Stimulated activated CD8-positive, alpha-beta memory T cell treated with anti-CD3 and anti-CD28 coated beads, Interleukin-15, amount 100 ng/mL, for 48 hours (primary cell): ENCODE data around the gene CSTPP1.
"Not testable (repeated sequence)": the region's sequence is repeated elsewhere in the genome, so short reads cannot be mapped to it uniquely, and the experiment has no call there.

Experiments
- DNase-seq, 2 donors: peaks; one replicate each; pipeline ENCODE4 v3.0.0-alpha.2; 2020; ENCODE audit warnings: low read depth in 2 of 2

Gene CSTPP1

GRCh38 chr11:47099214-47099917 is 162.8 kb downstream of the CSTPP1 start:
- DNase-seq = no peak

DNA sequence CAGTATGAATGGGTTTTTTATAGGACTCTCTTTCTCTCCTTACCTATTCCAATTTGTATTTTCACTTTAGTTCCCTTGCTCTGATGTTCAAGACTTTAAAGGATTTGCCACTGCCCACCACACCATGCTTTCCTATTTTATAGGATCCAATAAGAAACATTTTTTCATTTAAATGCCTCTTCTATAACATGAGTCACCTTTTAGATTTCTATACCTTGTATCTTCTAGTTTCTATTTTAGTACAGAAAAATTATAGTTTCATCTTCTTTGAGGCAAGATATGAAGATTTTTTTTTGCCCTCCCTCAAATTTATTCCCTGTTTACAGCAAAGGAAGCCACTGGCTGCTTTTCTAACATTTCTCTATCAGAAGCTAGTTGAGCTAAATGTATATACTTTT is 163.4 kb downstream of the CSTPP1 start:
- DNase-seq = no peak

- no peak for DNase-seq
These were observed 164.8 kb downstream of the CSTPP1 start for GRCh38 chr11:47101406-47101805.

- no peak for DNase-seq
These were observed 167.8 kb downstream of the CSTPP1 start for GRCh38 chr11:47104261-47104950.

- no peak for DNase-seq
These were observed 169.0 kb downstream of the CSTPP1 start for GRCh38 chr11:47105541-47105940.

GRCh38 chr11:47105974-47106373 is 169.4 kb downstream of the CSTPP1 start:
- DNase-seq = no peak

GRCh38 chr11:47106798-47107411 is 170.3 kb downstream of the CSTPP1 start:
- DNase-seq = no peak

GRCh38 chr11:47107744-47108143 is 171.2 kb downstream of the CSTPP1 start:
- DNase-seq = no peak

DNA sequence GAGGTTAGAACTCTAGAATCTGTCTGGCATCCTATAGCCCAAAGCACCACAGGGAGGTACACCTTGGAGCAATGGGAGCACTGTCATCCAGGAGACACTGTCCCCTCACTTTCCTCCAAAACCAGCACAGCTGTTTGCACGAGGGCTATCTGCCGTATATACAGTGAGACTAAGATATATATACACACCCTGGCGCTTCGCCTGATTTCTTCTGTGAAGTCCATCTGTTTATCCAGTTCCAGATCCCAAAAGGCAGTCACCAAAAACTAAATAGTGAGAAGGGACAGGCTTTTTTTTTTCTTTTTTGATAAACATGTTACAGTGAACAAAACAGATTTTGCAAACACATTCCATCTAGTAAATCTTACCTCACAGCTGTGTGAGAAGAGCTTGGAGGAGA is 171.7 kb downstream of the CSTPP1 start:
- no peak for DNase-seq

GRCh38 chr11:47109051-47109726 is 172.6 kb downstream of the CSTPP1 start:
- no peak for DNase-seq

DNA sequence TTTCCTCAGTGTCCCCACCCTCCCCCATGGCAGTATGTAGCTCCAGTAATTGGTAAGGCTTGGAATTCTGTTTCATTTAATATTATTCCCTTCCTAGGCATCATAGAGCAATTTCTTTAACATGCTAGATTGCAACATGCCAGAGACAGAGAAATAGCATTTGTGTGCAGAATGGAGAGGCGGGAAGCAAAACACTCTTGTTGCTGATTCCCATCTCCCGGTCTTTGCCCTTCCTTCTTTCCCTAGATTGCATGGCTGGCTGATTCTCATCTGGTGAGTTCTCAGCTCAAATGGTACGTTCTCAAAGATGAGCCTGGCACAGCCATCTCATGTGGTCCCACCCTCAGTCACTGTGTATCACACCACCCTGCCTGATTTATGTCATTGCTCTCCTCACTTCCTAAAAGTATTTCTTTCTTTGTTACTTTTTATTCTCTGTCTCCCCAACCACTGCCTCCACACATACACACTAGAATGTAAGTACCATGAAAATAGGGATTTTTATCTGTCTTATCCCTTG is 173.2 kb downstream of the CSTPP1 start:
- DNase-seq = no peak

DNA sequence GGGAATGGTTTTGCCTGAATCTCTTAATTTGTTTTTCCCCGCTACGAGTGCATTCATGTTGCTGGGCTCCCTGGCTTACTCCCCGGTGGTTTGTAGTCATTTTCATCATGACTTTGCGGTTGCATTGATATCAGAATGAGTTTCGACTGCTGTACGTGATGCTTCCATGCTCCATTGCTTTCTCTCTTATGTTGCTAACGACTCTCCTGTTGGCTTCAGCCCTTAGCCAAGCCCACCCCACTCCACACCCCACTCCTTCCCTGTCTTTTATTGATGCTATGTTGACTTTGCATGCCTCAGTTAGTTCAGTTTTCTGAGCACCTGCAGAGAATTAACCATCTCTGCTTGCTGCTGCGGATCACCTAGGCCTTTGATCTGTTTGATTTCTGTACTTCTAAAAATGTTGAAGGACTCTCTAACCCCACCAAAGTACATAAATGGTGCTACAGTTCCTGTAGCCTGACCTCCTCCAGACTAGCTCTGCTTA is 174.8 kb downstream of the CSTPP1 start:
- DNase-seq = no peak

DNA sequence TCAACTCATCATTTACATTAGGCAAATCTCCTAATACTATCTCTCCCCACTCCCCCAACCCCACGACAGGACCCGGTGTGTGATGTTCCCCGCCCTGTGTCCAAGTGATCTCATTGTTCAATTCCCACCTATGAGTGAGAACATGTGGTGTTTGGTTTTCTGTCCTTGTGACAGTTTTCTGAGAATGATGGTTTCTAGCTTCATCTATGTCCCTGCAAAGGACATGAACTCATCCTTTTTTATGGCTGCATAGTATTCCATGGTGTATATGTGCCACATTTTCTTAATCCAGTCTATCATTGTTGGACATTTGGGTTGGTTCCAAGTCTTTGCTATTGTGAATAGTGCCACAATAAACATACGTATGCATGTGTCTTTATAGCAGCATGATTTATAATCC is 176.4 kb downstream of the CSTPP1 start:
- DNase-seq = not testable (repeated sequence)

DNA sequence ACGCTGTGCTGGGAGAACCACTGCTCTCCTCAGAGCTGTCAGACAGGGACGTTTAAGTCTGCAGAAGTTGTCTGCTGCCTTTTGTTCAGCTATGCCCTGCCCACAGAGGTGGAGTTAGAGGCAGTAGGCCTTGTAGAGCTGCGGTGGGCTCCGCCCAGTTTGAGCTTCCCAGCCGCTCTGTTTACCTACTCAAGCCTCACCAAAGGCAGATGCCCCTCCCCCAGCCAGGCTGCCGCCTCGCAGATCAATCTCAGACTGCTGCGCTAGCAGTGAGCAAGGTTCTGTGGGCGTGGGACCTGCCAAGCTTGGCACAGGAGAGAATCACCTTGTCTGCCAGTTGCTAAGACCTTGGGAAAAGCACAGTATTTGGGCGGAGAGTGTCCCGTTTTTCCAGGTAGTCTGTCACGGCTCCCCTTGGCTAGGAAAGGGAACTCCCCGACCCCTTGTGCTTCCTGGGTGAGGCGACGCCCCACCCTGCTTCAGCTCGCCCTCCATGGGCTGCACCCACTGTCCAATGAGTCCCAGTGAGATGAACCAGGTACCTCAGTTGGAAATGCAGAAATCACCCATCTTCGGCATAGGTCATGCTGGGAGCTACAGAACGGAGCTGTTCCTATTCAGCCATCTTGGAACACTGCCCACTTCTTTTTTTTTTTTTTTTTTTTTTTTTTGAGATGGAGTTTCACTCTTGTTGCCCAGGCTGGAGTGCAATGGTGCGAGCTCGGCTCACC is 182.6 kb downstream of the CSTPP1 start:
- DNase-seq = peak; percentile 1 to 12

DNA sequence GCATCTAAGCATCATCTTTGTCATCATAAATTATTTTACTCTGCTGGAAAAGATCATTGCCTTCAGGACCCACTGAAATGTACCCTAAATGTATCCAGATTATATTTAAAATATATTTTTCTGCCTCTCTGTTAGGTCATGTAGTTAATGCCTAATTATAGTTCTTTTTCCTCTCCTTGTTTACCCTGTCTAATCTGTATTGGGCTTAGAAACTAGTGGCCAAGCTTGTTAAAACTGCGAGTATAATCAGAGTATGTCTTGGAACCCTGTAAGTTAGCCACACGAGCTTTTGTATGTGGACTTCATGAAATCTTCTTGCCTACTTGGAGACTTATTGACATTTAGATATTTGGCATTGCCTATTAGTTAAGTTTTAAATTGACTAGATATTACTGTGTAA is 184.5 kb downstream of the CSTPP1 start:
- DNase-seq = no peak

- no peak for DNase-seq
These were observed 185.2 kb downstream of the CSTPP1 start for GRCh38 chr11:47121731-47122130.

DNA sequence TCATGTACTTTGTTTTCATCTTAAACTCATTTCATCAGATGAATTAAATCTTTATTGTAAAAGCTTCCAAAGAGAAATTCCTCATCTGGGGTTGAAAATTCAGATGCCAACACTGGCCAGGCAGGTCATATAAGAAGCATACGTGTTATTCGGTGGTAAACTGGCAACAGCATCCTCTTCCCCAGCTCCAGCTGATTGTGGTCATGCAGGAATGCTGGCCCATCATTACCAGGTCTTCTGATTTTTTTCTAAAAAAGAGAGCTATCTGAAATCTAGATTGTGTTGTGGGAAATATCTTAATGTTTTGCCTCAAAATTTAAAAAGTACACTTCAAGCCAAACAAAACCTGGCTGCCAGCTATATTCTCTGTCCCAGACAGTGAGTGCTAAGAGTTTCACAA is 186.5 kb downstream of the CSTPP1 start:
- DNase-seq = no peak

- no peak for DNase-seq
These were observed 188.1 kb downstream of the CSTPP1 start for GRCh38 chr11:47124675-47125074.

DNA sequence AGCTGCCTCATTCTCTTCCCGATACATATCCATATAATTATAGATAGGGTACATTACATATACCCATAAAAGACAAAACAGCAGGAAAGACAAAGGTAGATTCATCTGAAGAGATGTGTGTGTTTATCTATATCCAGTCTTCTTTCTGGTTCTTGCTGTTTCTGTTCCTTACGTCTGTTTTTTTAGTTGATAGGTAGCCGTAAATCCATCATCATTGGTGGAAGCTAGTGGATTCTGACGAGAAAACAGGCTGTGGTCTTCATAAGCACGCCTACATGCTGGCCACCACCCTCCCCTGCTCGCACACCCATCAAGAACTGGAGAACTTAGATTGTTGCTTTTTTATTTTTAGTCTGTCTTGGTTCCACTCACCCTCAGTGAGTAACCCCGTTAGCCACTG is 188.5 kb downstream of the CSTPP1 start:
- no peak for DNase-seq

- DNase-seq = no peak
These were observed 190.7 kb downstream of the CSTPP1 start for GRCh38 chr11:47127213-47127612.

GRCh38 chr11:47130543-47130942 is 194.0 kb downstream of the CSTPP1 start:
- DNase-seq = no peak
